Measurements from ENCODE around the gene ENDOU.

DNA sequence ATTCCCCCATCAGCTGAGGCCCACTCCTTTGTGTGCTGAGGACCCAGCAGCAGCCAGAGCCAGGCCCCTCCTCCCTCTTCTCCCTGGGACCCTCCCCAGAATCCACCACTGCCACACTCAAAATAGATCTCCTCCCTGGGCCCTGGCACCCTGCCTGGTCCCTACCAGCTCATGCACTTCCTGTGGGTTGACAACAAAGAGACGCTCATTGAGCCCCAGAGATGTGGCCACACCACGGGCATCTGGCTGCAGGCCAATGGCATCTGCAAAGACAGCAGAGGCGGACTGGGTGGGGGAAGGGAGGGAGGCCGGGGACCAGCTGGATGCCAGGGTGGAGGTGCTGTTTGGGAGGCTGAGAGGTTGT is 16.0 kb upstream of the ENDOU start:
- TF ChIP-seq BHLHE40 (IDR thresholded peaks at IDR 0.05; ENCODE audit: low read depth, low read length) (no peak), POLR2A (IDR thresholded peaks at IDR 0.05; ENCODE audit: low read length) (no peak), CTCF (IDR thresholded peaks at IDR 0.05) (no peak)

All from A549 (cell line).